WTC11 (cell line): ENCODE data around the gene ABCC9. TPM values are rescaled to one million over a fixed set of nuclear protein-coding genes. Genes with fewer than 3 reads are reported as not detected.

Experiments used
- ATAC-seq: fragments of 200-7000 bp; cut with Tn5 transposase; 2 replicates; pipeline ENCODE4 v1.10.0; 2021; ENCODE audit warnings: mild to moderate bottlenecking, moderate library complexity
- CTCF ChIA-PET: fragments of 300-600 bp; sonication (Branson Sonifier 250); formaldehyde crosslinking; loops from one replicate; lab custom pipeline; 2021; ENCODE audit warnings: antibody characterized with exemption; lab: Charles Lee
- POLR2A ChIA-PET: fragments of 350-600 bp; sonication (Branson Sonifier 250); formaldehyde crosslinking; loops from one replicate; lab custom pipeline; 2021; ENCODE audit warnings: antibody characterized with exemption; lab: Charles Lee
- DNase-seq: peaks from one replicate; pipeline ENCODE4 v3.0.0; 2021; ENCODE audit warnings: low spot score
- H3K27ac Mint-ChIP-seq: 2 replicates; pipeline ENCODE4 v1.8.0; 2021; ENCODE audit warnings: mixed read lengths
- H3K27me3 Mint-ChIP-seq: 2 replicates; pipeline ENCODE4 v1.8.0; 2021; ENCODE audit warnings: low read depth, mild to moderate bottlenecking, moderate library complexity, mixed read lengths
- H3K36me3 Mint-ChIP-seq: 2 replicates; pipeline ENCODE4 v1.8.0; 2021; ENCODE audit warnings: mixed read lengths
- H3K4me1 Mint-ChIP-seq: 2 replicates; pipeline ENCODE4 v1.8.0; 2022; ENCODE audit warnings: mixed read lengths
- H3K4me3 Mint-ChIP-seq: 2 replicates; pipeline ENCODE4 v1.8.0; 2021; ENCODE audit warnings: mild to moderate bottlenecking, moderate library complexity, mixed read lengths
- H3K9me3 Mint-ChIP-seq: 2 replicates; pipeline ENCODE4 v1.8.0; 2021; ENCODE audit warnings: mixed read lengths
- CBFB ChIP-seq: sonication (generic); formaldehyde crosslinking; IDR thresholded peaks from 2 replicates; pipeline ENCODE4 v1.8.1; 2022; ENCODE audit warnings: mild to moderate bottlenecking, low read depth, missing genetic modification reagents
- CREB1 ChIP-seq: sonication (generic); formaldehyde crosslinking; IDR thresholded peaks from 2 replicates; pipeline ENCODE4 v1.8.0; 2023; ENCODE audit warnings: mild to moderate bottlenecking, missing genetic modification reagents
- E2F4 ChIP-seq: sonication (generic); formaldehyde crosslinking; IDR thresholded peaks from 2 replicates; pipeline ENCODE4 v1.8.1; 2022; ENCODE audit warnings: low read depth, mild to moderate bottlenecking, moderate library complexity, missing genetic modification reagents, borderline replicate concordance
- EMX1 ChIP-seq: fragments of 250-450 bp; sonication (Bioruptor Pico); IDR thresholded peaks from 2 replicates; pipeline ENCODE4 v1.8.0; 2021; ENCODE audit warnings: mild to moderate bottlenecking
- FOXP1 ChIP-seq: sonication (generic); formaldehyde crosslinking; IDR thresholded peaks from 2 replicates; pipeline ENCODE4 v1.8.0; 2022; ENCODE audit warnings: missing genetic modification reagents, mild to moderate bottlenecking, moderate library complexity, borderline replicate concordance
- FOXP4 ChIP-seq: sonication (generic); formaldehyde crosslinking; IDR thresholded peaks from 2 replicates; pipeline ENCODE4 v1.8.0; 2022; ENCODE audit warnings: mild to moderate bottlenecking, missing genetic modification reagents
- JUN ChIP-seq: sonication (generic); formaldehyde crosslinking; IDR thresholded peaks from 2 replicates; pipeline ENCODE4 v1.8.0; 2023; ENCODE audit warnings: mild to moderate bottlenecking, missing genetic modification reagents
- MLX ChIP-seq: sonication (generic); formaldehyde crosslinking; IDR thresholded peaks from 2 replicates; pipeline ENCODE4 v1.8.1; 2023; ENCODE audit warnings: mild to moderate bottlenecking, missing genetic modification reagents, moderate library complexity
- NR1H2 ChIP-seq: sonication (generic); formaldehyde crosslinking; IDR thresholded peaks from 2 replicates; pipeline ENCODE4 v1.9.0; 2021; ENCODE audit warnings: mild to moderate bottlenecking, moderate library complexity, missing genetic modification reagents
- PRDM15 ChIP-seq: sonication (generic); formaldehyde crosslinking; IDR thresholded peaks from 2 replicates; pipeline ENCODE4 v1.8.0; 2022; ENCODE audit warnings: missing genetic modification reagents
- RELA ChIP-seq: sonication (generic); formaldehyde crosslinking; IDR thresholded peaks from 2 replicates; pipeline ENCODE4 v1.8.1; 2022; ENCODE audit warnings: missing genetic modification reagents, mild to moderate bottlenecking, borderline replicate concordance
- SOX15 ChIP-seq: fragments of 250-450 bp; sonication (Bioruptor Pico); IDR thresholded peaks from 2 replicates; pipeline ENCODE4 v1.9.0; 2021; ENCODE audit warnings: mild to moderate bottlenecking
- SP1 ChIP-seq: sonication (generic); formaldehyde crosslinking; conservative IDR thresholded peaks from 2 replicates; pipeline ENCODE4 v1.8.1; 2022; ENCODE audit warnings: missing genetic modification reagents
- USF1 ChIP-seq: sonication (generic); formaldehyde crosslinking; IDR thresholded peaks from 2 replicates; pipeline ENCODE4 v1.8.0; 2022; ENCODE audit warnings: mild to moderate bottlenecking, missing genetic modification reagents
- USF2 ChIP-seq: sonication (generic); formaldehyde crosslinking; IDR thresholded peaks from 2 replicates; pipeline ENCODE4 v1.8.1; 2023; ENCODE audit warnings: mild to moderate bottlenecking, missing genetic modification reagents, moderate library complexity
- ZNF232 ChIP-seq: sonication (generic); formaldehyde crosslinking; IDR thresholded peaks from 2 replicates; pipeline ENCODE4 v1.8.0; 2022; ENCODE audit warnings: mild to moderate bottlenecking, missing genetic modification reagents
- total RNA-seq: library from RNA; stranded (reverse); gene quantifications from 3 replicates; pipeline ENCODE4 v1.2.3, GENCODE V29; 2021
- TF ChIP-seq, protein P1 (sequence below): sonication (generic); formaldehyde crosslinking; IDR thresholded peaks from 2 replicates; pipeline ENCODE4 v1.8.0; 2023; ENCODE audit warnings: missing genetic modification reagents

ABCC9 gene
- total RNA-seq, 1 experiment from 2014 or later: 0.04 TPM

- POLR2A ChIA-PET: no interaction called here
- Mint-ChIP-seq H3K27me3 (0 out of 2 replicates have a peak, but pooled peaks cover 4% of the 10 kb centered on the region), H3K27ac (no peak overlapping the region), H3K4me1 (no peaks in the 10 kb centered on the region), H3K36me3 (no peaks in the 10 kb centered on the region), H3K9me3 (no peaks in the 10 kb centered on the region; the same call in 1 of the 2 replicates), H3K4me3 (no peak overlapping the region)
- CTCF ChIA-PET: no interaction called here
- TF ChIP-seq, protein P1, sequence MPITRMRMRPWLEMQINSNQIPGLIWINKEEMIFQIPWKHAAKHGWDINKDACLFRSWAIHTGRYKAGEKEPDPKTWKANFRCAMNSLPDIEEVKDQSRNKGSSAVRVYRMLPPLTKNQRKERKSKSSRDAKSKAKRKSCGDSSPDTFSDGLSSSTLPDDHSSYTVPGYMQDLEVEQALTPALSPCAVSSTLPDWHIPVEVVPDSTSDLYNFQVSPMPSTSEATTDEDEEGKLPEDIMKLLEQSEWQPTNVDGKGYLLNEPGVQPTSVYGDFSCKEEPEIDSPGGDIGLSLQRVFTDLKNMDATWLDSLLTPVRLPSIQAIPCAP: no peak
- ATAC-seq: no peak
- no peak for DNase-seq
Observed at GRCh38 chr12:21826618-21826910, 114.7 kb downstream of the ABCC9 start.

DNA sequence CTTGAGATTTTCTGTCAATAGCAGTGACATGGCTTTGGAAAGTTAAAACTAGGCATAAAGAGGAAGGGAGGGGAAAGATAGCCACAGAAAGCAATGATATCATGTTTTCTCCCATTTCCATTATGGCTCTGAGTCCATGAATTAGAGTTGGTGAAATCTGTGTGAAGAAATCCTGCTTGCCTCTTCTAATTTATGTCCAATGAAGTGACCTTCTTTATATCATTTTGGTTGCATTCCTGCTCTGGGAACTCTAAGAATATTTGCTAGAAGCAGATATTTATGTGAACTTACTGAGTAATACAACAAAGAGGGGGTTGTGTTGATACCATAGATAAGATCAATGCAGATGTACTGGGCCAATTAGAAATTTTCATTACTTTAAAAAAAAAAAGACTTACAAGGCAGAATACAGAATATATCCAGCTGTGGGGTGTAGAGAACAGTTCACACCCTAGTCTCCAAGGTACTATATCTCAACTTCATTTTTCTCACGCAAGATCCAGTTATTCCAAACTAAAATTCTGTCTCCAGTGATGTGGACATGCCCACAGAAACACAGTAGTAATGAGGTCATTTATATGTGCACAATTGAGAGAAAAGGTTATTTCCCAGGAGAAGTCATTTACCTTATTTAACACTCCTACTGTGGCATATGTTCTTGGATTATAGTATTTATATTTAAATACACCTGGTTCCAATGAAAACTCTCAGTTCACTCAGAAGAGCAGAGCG is 115.2 kb downstream of the ABCC9 start:
- TF ChIP-seq CREB1 (CRISPR knock-in tag): no peak
- no peak for TF ChIP-seq SOX15 (CRISPR knock-in tag)
- no peak for TF ChIP-seq ZNF232 (CRISPR knock-in tag)
- no peak for TF ChIP-seq EMX1
- no peak for TF ChIP-seq MLX
- TF ChIP-seq JUN (CRISPR knock-in tag): no peak
- no peak for TF ChIP-seq NR1H2
- no peak for TF ChIP-seq FOXP4 (CRISPR knock-in tag)
- TF ChIP-seq CBFB (CRISPR knock-in tag): no peak
- TF ChIP-seq RELA (CRISPR knock-in tag): no peak
- TF ChIP-seq E2F4: no peak
- no peak for TF ChIP-seq SP1 (CRISPR knock-in tag)
- TF ChIP-seq USF1 (CRISPR knock-in tag): no peak
- TF ChIP-seq FOXP1 (CRISPR knock-in tag): no peak
- TF ChIP-seq USF2 (CRISPR knock-in tag): no peak
- no peak for TF ChIP-seq PRDM15 (CRISPR knock-in tag)
- no peaks in the 10 kb centered on the region for H3K36me3 Mint-ChIP-seq
- DNase-seq (no peak), ATAC-seq (no peak)
- no peaks in the 10 kb centered on the region for H3K4me1 Mint-ChIP-seq
- H3K4me3 Mint-ChIP-seq: no peak overlapping the region
- ChIA-PET POLR2A (no interaction called here), CTCF (no interaction called here)
- H3K9me3 Mint-ChIP-seq: no peaks in the 10 kb centered on the region; the same call in 1 of the 2 replicates
- H3K27ac Mint-ChIP-seq: no peak overlapping the region
- H3K27me3 Mint-ChIP-seq: 0 out of 2 replicates have a peak, but pooled peaks cover 4% of the 10 kb centered on the region
